ENCODE data around the gene LIME1.
A peak's percentile ranks its signal among the peaks of the same experiment; 100 is the strongest.
"Not testable (repeated sequence)": the region's sequence is repeated elsewhere in the genome, so short reads cannot be mapped to it uniquely, and the experiment has no call there.

The LIME1 gene

GRCh38 chr20:63708301-63709148, 27.9 kb upstream of the LIME1 start:
- no peak for DNase-seq

- no peak for DNase-seq
Observed at GRCh38 chr20:63709149-63709527, 27.3 kb upstream of the LIME1 start.

- no peak for DNase-seq
Observed at GRCh38 chr20:63711085-63711645, 25.3 kb upstream of the LIME1 start.

GRCh38 chr20:63712191-63712590, 24.3 kb upstream of the LIME1 start:
- no peak for DNase-seq

GRCh38 chr20:63714858-63715257, 21.6 kb upstream of the LIME1 start:
- DNase-seq: no peak

- no peak for DNase-seq
Observed at GRCh38 chr20:63718996-63719395, 17.5 kb upstream of the LIME1 start.

- not testable (repeated sequence) for DNase-seq
Observed at GRCh38 chr20:63722967-63723622, 13.4 kb upstream of the LIME1 start.

GRCh38 chr20:63730189-63730733, 6.2 kb upstream of the LIME1 start:
- not testable (repeated sequence) for DNase-seq

GRCh38 chr20:63731410-63731809, 5.1 kb upstream of the LIME1 start:
- DNase-seq: no peak

GRCh38 chr20:63732118-63733095, 4.1 kb upstream of the LIME1 start:
- no peak for DNase-seq

- DNase-seq: no peak
Observed at GRCh38 chr20:63733117-63733516, 3.3 kb upstream of the LIME1 start.

- no peak for DNase-seq
Observed at GRCh38 chr20:63733579-63734081, 2.8 kb upstream of the LIME1 start.

- DNase-seq: peak; percentile 33
Observed at GRCh38 chr20:63734111-63734945, 2.1 kb upstream of the LIME1 start.

- peak; percentile 58 for DNase-seq
Observed at GRCh38 chr20:63734946-63735858, 1.3 kb upstream of the LIME1 start.

GRCh38 chr20:63736893-63737694, 630 bp downstream of the LIME1 start:
- peak; percentile 77 for DNase-seq

GRCh38 chr20:63737695-63737944, 1.2 kb downstream of the LIME1 start:
- DNase-seq: no peak

- peak; percentile 63 for DNase-seq
Observed at GRCh38 chr20:63737945-63738686, 1.7 kb downstream of the LIME1 start.

GRCh38 chr20:63738687-63739129, 2.2 kb downstream of the LIME1 start:
- peak; percentile 83 for DNase-seq
